HCT116 (cell line): ENCODE data around the gene TAPBPL. TPM values are rescaled to one million over a fixed set of nuclear protein-coding genes. Genes with fewer than 3 reads are reported as not detected.
"Not testable (repeated sequence)": the region's sequence is repeated elsewhere in the genome, so short reads cannot be mapped to it uniquely, and the experiment has no call there.

ENCODE experiments used
- ATAC-seq: fragments of 200-7000 bp; cut with Tn5 transposase; 2 replicates; pipeline ENCODE4 v1.9.1; 2020; ENCODE audit warnings: mild to moderate bottlenecking, moderate library complexity
- BruUV-seq: library from RNA; stranded (reverse); fragments of 400-500 nt; replicated peaks from 2 replicates; lab custom pipeline; 2021; lab: Mats Ljungman, UMichigan
- CTCF ChIA-PET: fragments of 300-600 bp; sonication (Branson Sonifier 250); formaldehyde crosslinking; loops from one replicate; lab custom pipeline; 2021; ENCODE audit warnings: antibody characterized with exemption; lab: Charles Lee
- POLR2A ChIA-PET: fragments of 300-600, 350-600 bp; sonication (Branson Sonifier 250); formaldehyde crosslinking; loops from one replicate; lab custom pipeline; 2021; ENCODE audit warnings: antibody characterized with exemption; lab: Charles Lee
- RAD21 ChIA-PET, 2 experiments: fragments of 300-600 bp; sonication (Branson Sonifier 250); formaldehyde crosslinking; loops; one replicate each; lab custom pipeline; 2023; ENCODE audit warnings: low total read pairs in 2 of 2; ENCODE audit not compliant: uncharacterized antibody in 2 of 2, unreplicated experiment in 2 of 2, low non-redundant PET in 1 of 2; lab: Charles Lee
- DNase-seq: peaks from one replicate; pipeline ENCODE4 v3.0.0-alpha.2; 2010; ENCODE audit warnings: low read depth, low spot score
- H2AFZ ChIP-seq: fragments of 200-600 bp; shearing (Covaris generic), sonication (generic); 2 replicates; pipeline ENCODE4 v1.6.1; 2017; ENCODE audit warnings: low read depth, mixed run types, mixed read lengths, antibody characterized with exemption, low read length; ENCODE audit not compliant: poor library complexity, severe bottlenecking
- H3K27ac ChIP-seq: 2 replicates; pipeline ENCODE4 v1.5.1; 2012; ENCODE audit warnings: low read depth, low read length
- H3K27me3 ChIP-seq: fragments of 200-600 bp; sonication (generic); 2 replicates; pipeline ENCODE4 v1.6.1; 2016; ENCODE audit warnings: mixed run types, low read length, mixed read lengths; ENCODE audit not compliant: insufficient read depth
- H3K36me3 ChIP-seq, 2 experiments: fragments of 200-500 bp in 1 of 2; fragments of 200-600 bp in 1 of 2; sonication (Bioruptor generic) in 1 of 2; sonication (generic) in 1 of 2; 2 replicates each; pipeline versions ENCODE4 v1.5.1 to v1.6.1; 2014 to 2016; ENCODE audit warnings: low read length in 2 of 2, inconsistent platforms in 1 of 2, mixed read lengths in 1 of 2, mixed run types in 1 of 2; ENCODE audit not compliant: insufficient read depth in 2 of 2, control insufficient read depth in 1 of 2
- H3K4me1 ChIP-seq, 2 experiments: fragments of 200-600 bp in 1 of 2; sonication (generic) in 1 of 2; 2 replicates each; pipeline versions ENCODE4 v1.5.1 to v1.6.1; 2012 to 2017; ENCODE audit warnings: low read length in 2 of 2, inconsistent platforms in 1 of 2, mild to moderate bottlenecking in 1 of 2, mixed read lengths in 1 of 2, mixed run types in 1 of 2, moderate library complexity in 1 of 2; ENCODE audit not compliant: insufficient read depth in 2 of 2, control insufficient read depth in 1 of 2
- H3K4me2 ChIP-seq: fragments of 200-600 bp; sonication (generic); 2 replicates; pipeline ENCODE4 v1.6.1; 2017; ENCODE audit warnings: mixed run types, low read length, mixed read lengths
- H3K4me3 ChIP-seq, 2 experiments: fragments of 200-600 bp in 1 of 2; sonication (generic) in 1 of 2; replicated peaks in 1 of 2; 2 replicates each; pipeline ENCODE4 v1.5.1; 2011 to 2016; ENCODE audit warnings: low read length in 2 of 2, control low read depth in 1 of 2, low read depth in 1 of 2, mild to moderate bottlenecking in 1 of 2, mixed read lengths in 1 of 2, mixed run types in 1 of 2
- H3K79me2 ChIP-seq: fragments of 200-600 bp; sonication (generic); 2 replicates; pipeline ENCODE4 v1.6.1; 2017; ENCODE audit warnings: mild to moderate bottlenecking, mixed run types, low read length, moderate library complexity, mixed read lengths; ENCODE audit not compliant: insufficient read depth
- H3K9ac ChIP-seq: fragments of 200-600 bp; sonication (generic); 2 replicates; pipeline ENCODE4 v1.6.1; 2016; ENCODE audit warnings: low read length, mixed read lengths
- H3K9me2 ChIP-seq: fragments of 200-600 bp; sonication (generic), shearing (Covaris generic); 2 replicates; pipeline ENCODE4 v1.6.1; 2017; ENCODE audit warnings: mixed run types, mild to moderate bottlenecking, moderate library complexity; ENCODE audit not compliant: insufficient read depth
- H3K9me3 ChIP-seq, 2 experiments: fragments of 200-500 bp in 1 of 2; fragments of 200-600 bp in 1 of 2; sonication (Bioruptor generic) in 1 of 2; sonication (generic) in 1 of 2; 2 replicates each; pipeline ENCODE4 v1.6.1; 2014 to 2017; ENCODE audit warnings: low read length in 2 of 2, mixed read lengths in 2 of 2, inconsistent platforms in 1 of 2, low read depth in 1 of 2, mild to moderate bottlenecking in 1 of 2, mixed run types in 1 of 2, moderate library complexity in 1 of 2; ENCODE audit not compliant: control insufficient read depth in 1 of 2, insufficient read depth in 1 of 2
- H4K20me1 ChIP-seq: fragments of 200-600 bp; sonication (generic), shearing (Covaris generic); 2 replicates; pipeline ENCODE4 v1.6.1; 2017; ENCODE audit warnings: mixed run types, mild to moderate bottlenecking, moderate library complexity; ENCODE audit not compliant: insufficient read depth
- intact Hi-C: fragments of 100-400 bp; cut with micrococcal nuclease; formaldehyde crosslinking; loops from 2 replicates; pipeline ENCODE4 v1.10.0; 2022
- total RNA-seq: library from RNA; stranded (reverse); gene quantifications from one replicate; pipeline ENCODE4 v1.2.1, GENCODE V29; 2021; ENCODE audit not compliant: unreplicated experiment

Gene TAPBPL
- total RNA-seq, 1 experiment from 2014 or later: 0.54 TPM

GRCh38 chr12:6466751-6467150 is 14.9 kb downstream of the TAPBPL start:
- H3K27ac ChIP-seq, RAD21 ChIA-PET, DNase-seq, H3K9me2 ChIP-seq, BruUV-seq, H3K9ac ChIP-seq, H3K27me3 ChIP-seq, POLR2A ChIA-PET, H3K9me3 ChIP-seq, H3K4me3 ChIP-seq, ATAC-seq, H3K4me2 ChIP-seq, H4K20me1 ChIP-seq, H3K79me2 ChIP-seq, H2AFZ ChIP-seq: not testable (repeated sequence)
- intact Hi-C loops: loop anchor here (5.0 kb wide), 1 partner anchor 129 kb away; no protein-coding TSS in a partner anchor
- Histone ChIP-seq H3K4me1 (peaks cover 11 to 23% of the 10 kb centered on the region in 2 experiments), H3K36me3 (peaks cover 14 to 30% of the 10 kb centered on the region in 2 experiments; a peak in 3 of 4 replicates)
- CTCF ChIA-PET: interaction anchor here (1.8 to 2.1 kb wide), 3 partner anchors 111 to 144 kb away, joined by 4 to 22 read pairs (median 6); no protein-coding TSS in a partner anchor

GRCh38 chr12:6467571-6468282 is 15.9 kb downstream of the TAPBPL start:
- CTCF ChIA-PET, H3K27ac ChIP-seq, H2AFZ ChIP-seq, H3K9ac ChIP-seq, H3K9me3 ChIP-seq, H3K4me3 ChIP-seq, ATAC-seq, H3K4me2 ChIP-seq, H3K79me2 ChIP-seq, RAD21 ChIA-PET, H3K27me3 ChIP-seq, H4K20me1 ChIP-seq, BruUV-seq, H3K9me2 ChIP-seq, DNase-seq: not testable (repeated sequence)
- POLR2A ChIA-PET: interaction anchor here (1.1 kb wide), 1 partner anchor 141 kb away, joined by 3 read pairs; no protein-coding TSS in a partner anchor
- Histone ChIP-seq H3K4me1 (peaks cover 11 to 27% of the 10 kb centered on the region in 2 experiments), H3K36me3 (peaks cover 14 to 21% of the 10 kb centered on the region in 2 experiments; a peak in 3 of 4 replicates)
- intact Hi-C loops: loop anchor here (5.0 kb wide), 1 partner anchor 130 kb away; no protein-coding TSS in a partner anchor
